OCI-LY1 (cell line): Measurements from ENCODE around the gene RDH5.
A peak's percentile ranks its signal among the peaks of the same experiment; 100 is the strongest.

Experiments used
- H2AFZ ChIP-seq: fragments of 200-600 bp; sonication (generic), shearing (Covaris generic); 2 replicates; pipeline ENCODE4 v1.6.0; 2014; ENCODE audit warnings: antibody characterized with exemption, mild to moderate bottlenecking, low read length
- H3F3A ChIP-seq: fragments of 200-600 bp; sonication (generic), shearing (Covaris generic); 2 replicates; pipeline ENCODE4 v1.6.0; 2014; ENCODE audit warnings: mild to moderate bottlenecking, antibody characterized with exemption, low read length, moderate library complexity; ENCODE audit not compliant: insufficient read depth
- H3K27ac ChIP-seq: fragments of 200-600 bp; sonication (generic); 2 replicates; pipeline ENCODE4 v1.5.1; 2014; ENCODE audit warnings: low read length, mixed run types, mild to moderate bottlenecking, low read depth; ENCODE audit not compliant: poor library complexity, severe bottlenecking
- H3K27me3 ChIP-seq: fragments of 200-600 bp; sonication (generic); 2 replicates; pipeline ENCODE4 v1.6.0; 2014; ENCODE audit warnings: antibody characterized with exemption, mild to moderate bottlenecking, low read length, moderate library complexity; ENCODE audit not compliant: insufficient read depth
- H3K36me3 ChIP-seq: fragments of 200-600 bp; sonication (generic); 2 replicates; pipeline ENCODE4 v1.6.1; 2014; ENCODE audit warnings: mild to moderate bottlenecking, antibody characterized with exemption, low read length, moderate library complexity, mixed read lengths; ENCODE audit not compliant: insufficient read depth
- H3K4me1 ChIP-seq: fragments of 200-600 bp; sonication (generic); 2 replicates; pipeline ENCODE4 v1.5.1; 2014; ENCODE audit warnings: mild to moderate bottlenecking, low read length, moderate library complexity; ENCODE audit not compliant: insufficient read depth, severe bottlenecking
- H3K4me2 ChIP-seq: fragments of 200-600 bp; sonication (generic), shearing (Covaris generic); 2 replicates; pipeline ENCODE4 v1.6.1; 2014; ENCODE audit warnings: low read length
- H3K4me3 ChIP-seq: fragments of 200-600 bp; sonication (generic); 2 replicates; pipeline ENCODE4 v1.5.1; 2014; ENCODE audit warnings: low read length, low read depth, mild to moderate bottlenecking, mixed read lengths; ENCODE audit not compliant: poor library complexity, severe bottlenecking
- H3K79me2 ChIP-seq: fragments of 200-600 bp; shearing (Covaris generic); 2 replicates; pipeline ENCODE4 v1.6.1; 2016; ENCODE audit warnings: mixed run types, low read length, mixed read lengths; ENCODE audit not compliant: insufficient read depth
- H3K9ac ChIP-seq: fragments of 200-600 bp; sonication (generic), shearing (Covaris generic); 2 replicates; pipeline ENCODE4 v1.6.1; 2014; ENCODE audit warnings: mild to moderate bottlenecking, low read length, mixed read lengths
- H3K9me2 ChIP-seq: fragments of 200-600 bp; sonication (generic), shearing (Covaris generic); 2 replicates; pipeline ENCODE4 v1.6.1; 2014; ENCODE audit warnings: low read depth, mild to moderate bottlenecking, low read length, mixed read lengths
- H3K9me3 ChIP-seq: fragments of 200-600 bp; shearing (Covaris generic); 2 replicates; pipeline ENCODE4 v1.6.1; 2014; ENCODE audit warnings: low read length, mixed read lengths
- H4K20me1 ChIP-seq: fragments of 200-600 bp; sonication (generic), shearing (Covaris generic); 2 replicates; pipeline ENCODE4 v1.6.0; 2016; ENCODE audit warnings: mild to moderate bottlenecking, low read length; ENCODE audit not compliant: insufficient read depth
- CTCF ChIP-seq: fragments of 200-600 bp; sonication (generic), shearing (Covaris generic); IDR thresholded peaks from 2 replicates; pipeline ENCODE4 v1.5.1; 2017; ENCODE audit warnings: mild to moderate bottlenecking, antibody characterized with exemption, low read length, moderate library complexity, mixed read lengths
- EZH2 ChIP-seq: fragments of 200-600 bp; sonication (generic), shearing (Covaris generic); IDR thresholded peaks from 2 replicates; pipeline ENCODE4 v1.8.0; 2017; ENCODE audit warnings: borderline replicate concordance, mixed run types, mild to moderate bottlenecking, antibody characterized with exemption, low read length, moderate library complexity, mixed read lengths

Gene RDH5

GRCh38 chr12:55741931-55742680, 21.9 kb downstream of the RDH5 start:
- H3K4me2 ChIP-seq: peak overlapping the region; percentile 66
- H4K20me1 ChIP-seq: no peaks in the 10 kb centered on the region
- no peak overlapping the region for H3K9ac ChIP-seq
- H3K9me2 ChIP-seq: no peaks in the 10 kb centered on the region
- no peaks in the 10 kb centered on the region for H3K36me3 ChIP-seq
- H3K27ac ChIP-seq: no peak overlapping the region
- H3F3A ChIP-seq: no peaks in the 10 kb centered on the region
- H3K27me3 ChIP-seq: peaks cover 7% of the 10 kb centered on the region
- peak overlapping the region; percentile 45 for H3K4me3 ChIP-seq
- H2AFZ ChIP-seq: no peak overlapping the region
- H3K9me3 ChIP-seq: no peaks in the 10 kb centered on the region
- peaks cover 48% of the 10 kb centered on the region for H3K4me1 ChIP-seq
- H3K79me2 ChIP-seq: no peaks in the 10 kb centered on the region
- TF ChIP-seq EZH2: no peak
- TF ChIP-seq CTCF: no peak

GRCh38 chr12:55742719-55743405, 22.7 kb downstream of the RDH5 start, which contains the start of gene GDF11:
TSS of gene GDF11 (plus strand) at chr12:55743122. CDS start at chr12:55743317, 195 bp downstream.
- Histone ChIP-seq H3K27me3 (peaks cover 7% of the 10 kb centered on the region), H3K36me3 (no peaks in the 10 kb centered on the region), H3K79me2 (no peaks in the 10 kb centered on the region), H3F3A (no peaks in the 10 kb centered on the region), H4K20me1 (no peaks in the 10 kb centered on the region), H3K4me3 (peak within 1 kb of the TSS; percentile 66), H3K4me2 (peak within 1 kb of the TSS; percentile 92), H3K9me3 (no peaks in the 10 kb centered on the region), H3K4me1 (peaks cover 42% of the 10 kb centered on the region), H3K9ac (peak within 1 kb of the TSS; percentile 60), H3K9me2 (no peaks in the 10 kb centered on the region), H2AFZ (no peak within 1 kb of the TSS), H3K27ac (no peak within 1 kb of the TSS)
- TF ChIP-seq CTCF (no peak), EZH2 (no peak)

GRCh38 chr12:55743406-55744339, 23.5 kb downstream of the RDH5 start:
- H3K27ac ChIP-seq: no peak overlapping the region
- no peaks in the 10 kb centered on the region for H3K9me2 ChIP-seq
- H3F3A ChIP-seq: no peaks in the 10 kb centered on the region
- peaks cover 34% of the 10 kb centered on the region for H3K4me1 ChIP-seq
- H3K9ac ChIP-seq: peak overlapping the region; percentile 60
- peak overlapping the region; percentile 92 for H3K4me2 ChIP-seq
- no peak overlapping the region for H2AFZ ChIP-seq
- H3K27me3 ChIP-seq: peaks cover 7% of the 10 kb centered on the region
- H4K20me1 ChIP-seq: no peaks in the 10 kb centered on the region
- TF ChIP-seq EZH2 (no peak), CTCF (peak; percentile 10; the same call in 1 of the 2 replicates)
- H3K36me3 ChIP-seq: no peaks in the 10 kb centered on the region
- H3K9me3 ChIP-seq: no peaks in the 10 kb centered on the region
- H3K79me2 ChIP-seq: no peaks in the 10 kb centered on the region
- peak overlapping the region; percentile 66 for H3K4me3 ChIP-seq
